Natural killer cell treated with Interleukin-12 subunit alpha and Interleukin-12 subunit beta and Interleukin-15 and Interleukin-18, amount 100 ng/mL, for 72 hours (primary cell): Measurements from ENCODE around the gene F11R. TPM values are rescaled to one million over a fixed set of nuclear protein-coding genes. Genes with fewer than 3 reads are reported as not detected.
"Not testable (repeated sequence)": the region's sequence is repeated elsewhere in the genome, so short reads cannot be mapped to it uniquely, and the experiment has no call there.

ENCODE experiments used
- ATAC-seq, 2 donors: fragments of 150-1000 bp; cut with Tn5 transposase in 1 of 2; sonication (Bioruptor Pico), chemical (Tn5 transposase) in 1 of 2; 2 replicates each; pipeline ENCODE4 v1.10.0; 2021
- DNase-seq: peaks from one replicate; pipeline ENCODE4 v3.0.0; 2022; ENCODE audit warnings: low spot score
- H3K27ac Mint-ChIP-seq, 2 donors: 1 replicate in 1 of 2; 2 replicates in 1 of 2; pipeline ENCODE4 v1.8.0; 2022; ENCODE audit warnings: mixed read lengths in 2 of 2, mild to moderate bottlenecking in 1 of 2, moderate library complexity in 1 of 2
- H3K27me3 Mint-ChIP-seq, 2 donors: 1 replicate in 1 of 2; 2 replicates in 1 of 2; pipeline ENCODE4 v1.8.0; 2022; ENCODE audit warnings: mixed read lengths in 2 of 2
- H3K36me3 Mint-ChIP-seq: one replicate; pipeline ENCODE4 v1.8.0; 2022; ENCODE audit warnings: mixed read lengths
- H3K4me1 Mint-ChIP-seq, 2 donors: 1 replicate in 1 of 2; 2 replicates in 1 of 2; pipeline ENCODE4 v1.8.0; 2022; ENCODE audit warnings: low read depth in 2 of 2, mixed read lengths in 2 of 2, mild to moderate bottlenecking in 1 of 2
- H3K4me3 Mint-ChIP-seq: one replicate; pipeline ENCODE4 v1.8.0; 2022; ENCODE audit warnings: mixed read lengths
- H3K9me3 Mint-ChIP-seq: 2 replicates; pipeline ENCODE4 v1.8.0; 2022; ENCODE audit warnings: mixed read lengths
- total RNA-seq, 2 donors: library from RNA; stranded (reverse); gene quantifications; one replicate each; pipeline ENCODE4 v1.2.3, GENCODE V29; 2022

F11R gene
- total RNA-seq, 2 donors from 2014 or later, result 11.0 to 25.9 TPM

DNA sequence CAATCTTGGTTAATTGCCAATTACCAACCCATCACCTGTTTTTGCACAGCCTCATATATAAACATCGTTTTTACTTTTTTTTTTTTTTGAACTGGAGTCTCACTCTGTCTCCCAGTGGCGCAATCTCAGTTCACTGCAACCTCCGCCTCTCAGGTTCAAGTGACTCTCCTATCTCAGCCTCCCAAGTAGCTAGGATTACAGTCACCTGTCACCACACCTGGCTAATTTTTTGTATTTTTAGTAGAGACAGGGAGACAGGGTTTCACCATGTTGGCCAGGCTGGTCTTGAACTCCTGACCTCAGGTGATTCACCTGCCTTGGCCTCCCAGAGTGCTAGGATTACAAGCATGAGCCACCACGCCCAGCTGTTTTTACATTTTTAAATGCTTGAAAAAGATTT, 28.9 kb downstream of the F11R start:
- not testable (repeated sequence) for H3K27me3 Mint-ChIP-seq, H3K9me3 Mint-ChIP-seq, H3K4me1 Mint-ChIP-seq, ATAC-seq, DNase-seq, H3K36me3 Mint-ChIP-seq, H3K4me3 Mint-ChIP-seq, H3K27ac Mint-ChIP-seq

- Mint-ChIP-seq H3K36me3 (no peaks in the 10 kb centered on the region), H3K9me3 (no peaks in the 10 kb centered on the region), H3K4me1 (peaks cover under 1 to 3% of the 10 kb centered on the region in 2 donors), H3K27me3 (peaks cover 8 to 9% of the 10 kb centered on the region in 2 donors), H3K4me3 (no peak overlapping the region), H3K27ac (no peak overlapping the region)
- no peak for DNase-seq
- no peak for ATAC-seq
Observed at GRCh38 chr1:160987359-160988050, 33.4 kb downstream of the F11R start.

- DNase-seq, result no peak
- ATAC-seq, result no peak
- Mint-ChIP-seq H3K27me3 (peaks cover 19 to 22% of the 10 kb centered on the region in 2 donors), H3K27ac (no peak overlapping the region), H3K4me1 (peaks cover 3 to 6% of the 10 kb centered on the region in 2 donors), H3K36me3 (no peaks in the 10 kb centered on the region), H3K4me3 (no peak overlapping the region), H3K9me3 (no peaks in the 10 kb centered on the region)
Observed at GRCh38 chr1:160985723-160986122, 35.2 kb downstream of the F11R start.

DNA sequence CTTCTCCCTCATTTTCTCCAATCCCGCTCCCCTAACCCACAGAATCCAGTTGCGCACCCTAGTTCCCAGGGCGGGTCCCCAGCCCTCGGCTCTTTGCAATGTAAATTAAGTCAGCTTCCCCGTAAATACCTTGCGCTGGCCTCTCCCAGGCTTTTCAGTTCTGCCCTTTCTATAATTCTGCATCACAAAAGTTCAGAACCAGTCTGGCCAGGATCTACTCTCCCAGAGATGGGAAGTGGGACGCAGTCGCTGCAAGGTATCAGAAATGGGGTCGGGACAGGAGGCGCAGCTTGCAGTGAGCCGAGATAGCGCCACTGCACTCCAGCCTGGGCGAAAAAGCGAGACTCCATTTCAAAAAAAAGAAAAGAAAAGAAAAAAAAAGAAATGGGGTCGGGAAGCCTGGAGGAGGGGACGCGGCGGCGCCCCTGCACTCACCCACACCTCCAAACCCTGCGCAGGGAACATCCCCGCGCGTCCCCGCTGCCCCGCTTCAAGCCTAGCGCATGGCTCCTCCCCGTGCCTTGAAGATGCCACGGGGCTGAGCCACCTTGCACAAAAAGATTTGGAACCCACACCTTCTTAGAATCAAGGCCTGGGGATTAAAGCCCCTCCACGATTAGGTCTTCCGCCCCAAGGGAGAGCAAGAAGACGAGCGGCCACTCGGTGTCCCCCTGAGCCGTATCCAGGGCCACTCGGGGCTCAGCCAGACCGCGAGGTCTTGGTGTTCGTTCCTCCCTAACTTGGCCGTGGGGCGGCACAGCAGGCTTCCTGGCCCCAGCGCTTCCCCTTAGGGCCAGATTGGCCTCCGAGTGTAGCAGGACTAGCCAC, 39.2 kb downstream of the F11R start:
- H3K27me3 Mint-ChIP-seq, result peaks cover 22 to 23% of the 10 kb centered on the region in 2 donors

DNA sequence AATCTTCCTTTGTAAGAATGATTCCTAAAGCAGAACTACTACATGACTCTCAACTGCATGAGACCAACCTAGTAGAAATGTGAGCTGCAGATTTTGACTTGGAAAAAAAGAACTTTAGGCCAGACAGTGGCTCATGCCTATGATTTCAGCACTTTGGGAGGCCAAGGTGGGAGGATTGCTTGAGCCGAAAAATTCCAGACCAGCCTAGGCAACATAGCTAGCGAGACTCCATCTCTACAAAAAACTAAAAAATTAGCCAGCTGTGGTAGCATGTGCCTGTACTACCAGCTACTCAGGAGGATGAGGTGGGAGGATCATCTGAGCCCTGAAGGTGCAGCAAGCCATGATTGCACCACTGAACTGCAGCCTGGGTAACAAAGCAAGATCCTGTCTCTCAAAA, 41.7 kb downstream of the F11R start:
- no peak overlapping the region for H3K27ac Mint-ChIP-seq
- ATAC-seq (no peak), DNase-seq (no peak)
- peaks cover 29 to 35% of the 10 kb centered on the region in 2 donors for H3K27me3 Mint-ChIP-seq
- peaks cover 0 to 6% of the 10 kb centered on the region in 2 donors for H3K4me1 Mint-ChIP-seq
- no peak overlapping the region for H3K4me3 Mint-ChIP-seq
- no peaks in the 10 kb centered on the region for H3K9me3 Mint-ChIP-seq
- H3K36me3 Mint-ChIP-seq, result no peaks in the 10 kb centered on the region

More for the DNA sequence above, 39.2 kb downstream of the F11R start:
- Mint-ChIP-seq H3K9me3 (no peaks in the 10 kb centered on the region), H3K27ac (no peak overlapping the region), H3K36me3 (no peaks in the 10 kb centered on the region), H3K4me1 (peaks cover 0 to 6% of the 10 kb centered on the region in 2 donors), H3K4me3 (peak overlapping the region; percentile 41)
- DNase-seq (no peak), ATAC-seq (peak in 1 of 2 donors; percentile 56)

DNA sequence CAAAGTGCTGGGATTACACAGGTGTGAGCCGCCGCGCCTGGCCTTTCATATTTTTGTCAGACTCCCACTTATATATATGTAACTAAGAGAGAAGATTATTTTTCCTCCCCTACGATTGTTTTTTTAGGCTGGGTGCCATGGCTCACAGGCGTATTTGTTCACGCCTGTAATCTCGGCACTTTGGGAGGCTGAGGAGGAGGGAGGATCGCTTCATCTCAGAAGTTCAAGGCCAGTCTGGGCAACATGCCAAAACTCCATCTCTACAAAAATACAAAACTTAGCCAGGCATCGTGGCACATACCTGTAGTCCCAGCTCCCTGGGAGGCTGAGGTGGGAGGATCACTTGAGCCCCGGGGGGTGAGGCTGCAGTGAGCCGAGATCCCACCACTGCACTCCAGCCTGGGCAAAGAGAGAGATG, 42.4 kb downstream of the F11R start:
- DNase-seq, result no peak
- Mint-ChIP-seq H3K4me3 (no peak overlapping the region), H3K27me3 (peaks cover 29 to 32% of the 10 kb centered on the region in 2 donors), H3K9me3 (no peaks in the 10 kb centered on the region), H3K27ac (no peak overlapping the region), H3K36me3 (no peaks in the 10 kb centered on the region), H3K4me1 (peaks cover 0 to 6% of the 10 kb centered on the region in 2 donors)
- ATAC-seq, result no peak

DNA sequence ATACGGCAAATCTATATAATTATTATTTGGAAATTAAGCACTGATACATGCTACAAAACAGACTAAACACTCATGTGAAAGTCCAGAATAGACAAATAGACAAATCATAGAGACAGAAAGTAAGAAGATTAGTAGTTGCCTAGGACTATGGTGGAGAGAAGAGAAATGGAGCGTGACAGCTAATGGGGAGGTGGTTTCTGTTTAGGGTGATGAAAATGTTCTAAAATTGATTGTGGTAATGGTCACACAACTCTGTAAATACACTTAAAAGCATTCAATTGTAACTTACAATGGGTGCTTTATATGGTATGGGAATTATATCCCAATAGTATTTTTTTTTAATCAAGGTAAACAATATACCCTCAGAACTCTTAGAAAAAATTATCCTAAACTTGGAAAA, 45.9 kb downstream of the F11R start:
- no peaks in the 10 kb centered on the region for H3K36me3 Mint-ChIP-seq
- peaks cover 5% of the 10 kb centered on the region in 2 donors for H3K4me1 Mint-ChIP-seq
- no peak overlapping the region for H3K27ac Mint-ChIP-seq
- no peaks in the 10 kb centered on the region for H3K9me3 Mint-ChIP-seq
- no peak for ATAC-seq
- DNase-seq, result no peak
- H3K4me3 Mint-ChIP-seq, result no peak overlapping the region
- peaks cover 13 to 15% of the 10 kb centered on the region in 2 donors for H3K27me3 Mint-ChIP-seq

GRCh38 chr1:160973491-160973890, 47.5 kb downstream of the F11R start:
- peaks cover 5% of the 10 kb centered on the region in 2 donors for H3K4me1 Mint-ChIP-seq
- no peak for ATAC-seq
- H3K27me3 Mint-ChIP-seq, result peaks cover 13 to 15% of the 10 kb centered on the region in 2 donors

GRCh38 chr1:160972939-160973338, 48.0 kb downstream of the F11R start:
- no peak for DNase-seq
- Mint-ChIP-seq H3K4me1 (peaks cover 5% of the 10 kb centered on the region in 2 donors), H3K4me3 (no peak overlapping the region), H3K27me3 (peaks cover 13 to 14% of the 10 kb centered on the region in 2 donors), H3K27ac (no peak overlapping the region), H3K36me3 (no peaks in the 10 kb centered on the region), H3K9me3 (no peaks in the 10 kb centered on the region)
- no peak for ATAC-seq

More at GRCh38 chr1:160973491-160973890, 47.5 kb downstream of the F11R start:
- Mint-ChIP-seq H3K4me3 (no peak overlapping the region), H3K27ac (no peak overlapping the region), H3K9me3 (no peaks in the 10 kb centered on the region), H3K36me3 (no peaks in the 10 kb centered on the region)
- DNase-seq, result no peak

DNA sequence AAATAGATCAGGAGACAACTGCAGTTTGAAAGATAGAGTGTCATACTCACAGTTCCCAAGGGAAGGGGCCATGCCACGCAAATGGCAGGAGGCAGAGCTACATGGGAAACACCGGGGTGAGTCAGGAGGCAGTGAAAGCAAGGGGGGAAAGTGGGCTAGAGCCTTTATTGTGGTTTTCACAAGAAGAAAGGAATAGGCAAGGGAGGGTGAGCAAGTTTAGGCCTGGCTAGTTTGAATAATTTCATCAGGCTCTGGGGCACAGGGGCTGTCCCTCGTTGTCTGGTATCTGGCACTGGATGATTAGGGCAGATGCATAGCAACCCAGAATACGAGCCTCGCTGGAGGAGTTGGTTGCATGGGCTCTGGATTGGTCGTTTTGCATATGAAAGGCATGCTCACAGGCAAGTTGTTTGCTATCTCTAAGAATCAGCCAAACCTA, 49.3 kb downstream of the F11R start:
- H3K27me3 Mint-ChIP-seq, result peaks cover 13% of the 10 kb centered on the region in 2 donors
- no peak for DNase-seq
- no peaks in the 10 kb centered on the region for H3K36me3 Mint-ChIP-seq
- no peak overlapping the region for H3K27ac Mint-ChIP-seq
- H3K9me3 Mint-ChIP-seq, result no peaks in the 10 kb centered on the region
- no peak overlapping the region for H3K4me3 Mint-ChIP-seq
- H3K4me1 Mint-ChIP-seq, result peaks cover 5% of the 10 kb centered on the region in 2 donors
- peak; percentile 36 to 65 for ATAC-seq

GRCh38 chr1:160963521-160963920, 57.4 kb downstream of the F11R start:
- Mint-ChIP-seq H3K27ac (no peak overlapping the region), H3K4me3 (no peak overlapping the region), H3K9me3 (no peaks in the 10 kb centered on the region), H3K27me3 (no peaks in the 10 kb centered on the region), H3K4me1 (no peaks in the 10 kb centered on the region), H3K36me3 (no peaks in the 10 kb centered on the region)
- DNase-seq (no peak), ATAC-seq (no peak)

GRCh38 chr1:160961419-160961818, 59.5 kb downstream of the F11R start:
- no peak overlapping the region for H3K27ac Mint-ChIP-seq
- H3K4me1 Mint-ChIP-seq, result no peaks in the 10 kb centered on the region
- ATAC-seq (no peak), DNase-seq (no peak)
- H3K27me3 Mint-ChIP-seq, result no peaks in the 10 kb centered on the region
- no peaks in the 10 kb centered on the region for H3K9me3 Mint-ChIP-seq
- no peaks in the 10 kb centered on the region for H3K36me3 Mint-ChIP-seq
- H3K4me3 Mint-ChIP-seq, result no peak overlapping the region

- ATAC-seq (no peak), DNase-seq (no peak)
- Mint-ChIP-seq H3K4me3 (no peak overlapping the region), H3K36me3 (no peaks in the 10 kb centered on the region), H3K9me3 (no peaks in the 10 kb centered on the region), H3K27me3 (no peaks in the 10 kb centered on the region), H3K4me1 (peaks cover 0 to 5% of the 10 kb centered on the region in 2 donors), H3K27ac (no peak overlapping the region)
Observed at GRCh38 chr1:160956966-160957365, 64.0 kb downstream of the F11R start.
